PC-3 (cell line): Measurements from ENCODE around the gene METTL27. TPM values are rescaled to one million over a fixed set of nuclear protein-coding genes. Genes with fewer than 3 reads are reported as not detected.
"Not testable (repeated sequence)": the region's sequence is repeated elsewhere in the genome, so short reads cannot be mapped to it uniquely, and the experiment has no call there.

Source experiments
- ATAC-seq: fragments of 200-7000 bp; cut with Tn5 transposase; 2 replicates; pipeline ENCODE4 v1.9.1; 2020; ENCODE audit warnings: mild to moderate bottlenecking, moderate library complexity
- BruUV-seq: library from RNA; stranded (reverse); fragments of 400-500 nt; replicated peaks from 2 replicates; lab custom pipeline; 2021; lab: Mats Ljungman, UMichigan
- CTCF ChIA-PET: fragments of 300-600 bp; sonication (Branson Sonifier 250); formaldehyde crosslinking; loops from one replicate; lab custom pipeline; 2022; ENCODE audit warnings: antibody characterized with exemption; lab: Charles Lee
- POLR2A ChIA-PET: fragments of 300-600 bp; sonication (Branson Sonifier 250); formaldehyde crosslinking; loops from one replicate; lab custom pipeline; 2022; ENCODE audit warnings: antibody characterized with exemption; ENCODE audit not compliant: unreplicated experiment; lab: Charles Lee
- DNase-seq: peaks from one replicate; pipeline ENCODE4 v3.0.0-alpha.2; 2015
- H2AFZ ChIP-seq: fragments of 300-600 bp; sonication (generic); 2 replicates; pipeline ENCODE4 v1.6.0; 2016; ENCODE audit warnings: antibody characterized with exemption, low read length
- H3F3A ChIP-seq: fragments of 300-600 bp; sonication (generic); one replicate; pipeline ENCODE4 v1.6.0; 2017; ENCODE audit warnings: antibody characterized with exemption, low read length, control low read depth, mild to moderate bottlenecking; ENCODE audit not compliant: unreplicated experiment
- H3K27ac ChIP-seq: fragments of 300-600 bp; sonication (generic); 2 replicates; pipeline ENCODE4 v1.5.1; 2016; ENCODE audit warnings: mild to moderate bottlenecking, low read length
- H3K27me3 ChIP-seq: fragments of 300-600 bp; sonication (generic); 2 replicates; pipeline ENCODE4 v1.6.1; 2016; ENCODE audit warnings: low read length, mixed read lengths
- H3K36me3 ChIP-seq: fragments of 300-600 bp; sonication (generic); 2 replicates; pipeline ENCODE4 v1.6.1; 2016; ENCODE audit warnings: low read depth, mixed run types, low read length, mixed read lengths
- H3K4me1 ChIP-seq: fragments of 300-600 bp; sonication (generic); 2 replicates; pipeline ENCODE4 v1.5.1; 2016; ENCODE audit warnings: low read length; ENCODE audit not compliant: insufficient read depth
- H3K4me2 ChIP-seq: fragments of 300-600 bp; sonication (generic); 2 replicates; pipeline ENCODE4 v1.6.0; 2016; ENCODE audit warnings: low read length
- H3K4me3 ChIP-seq: fragments of 300-600 bp; sonication (generic); 2 replicates; pipeline ENCODE4 v1.5.1; 2016; ENCODE audit warnings: mild to moderate bottlenecking, low read length, mixed read lengths
- H3K79me2 ChIP-seq: fragments of 300-600 bp; sonication (generic); 2 replicates; pipeline ENCODE4 v1.6.1; 2017; ENCODE audit warnings: low read length, mixed read lengths
- H3K9ac ChIP-seq: fragments of 300-600 bp; sonication (generic); 2 replicates; pipeline ENCODE4 v1.6.0; 2016; ENCODE audit warnings: mild to moderate bottlenecking, low read length
- H3K9me2 ChIP-seq: fragments of 300-600 bp; sonication (generic); replicated peaks from 2 replicates; pipeline ENCODE4 v1.6.1; 2016; ENCODE audit warnings: mixed run types, low read length, mixed read lengths
- H3K9me3 ChIP-seq: fragments of 300-600 bp; sonication (generic); 2 replicates; pipeline ENCODE4 v1.6.1; 2016; ENCODE audit warnings: low read length, mixed read lengths
- H4K20me1 ChIP-seq: fragments of 300-600 bp; sonication (generic); 2 replicates; pipeline ENCODE4 v1.6.1; 2016; ENCODE audit warnings: low read length, mixed read lengths
- EZH2 ChIP-seq: fragments of 300-600 bp; sonication (generic); IDR thresholded peaks from one replicate; pipeline ENCODE4 v1.6.1; 2017; ENCODE audit warnings: antibody characterized with exemption, mild to moderate bottlenecking, low read length; ENCODE audit not compliant: unreplicated experiment
- EZH2phosphoT487 ChIP-seq: fragments of 300-600 bp; sonication (generic); IDR thresholded peaks from 2 replicates; pipeline ENCODE4 v1.6.1; 2018; ENCODE audit warnings: mild to moderate bottlenecking, antibody characterized with exemption, low read length, borderline replicate concordance
- intact Hi-C: fragments of 100-400 bp; cut with micrococcal nuclease; formaldehyde crosslinking; loops from 2 replicates; pipeline ENCODE4 v1.9.0; 2023
- total RNA-seq: library from RNA; depleted of rRNA; stranded (reverse); fragments of >200 nt; gene quantifications from 2 replicates; pipeline ENCODE4 v1.2.3, GENCODE V29; 2014
- TF ChIP-seq, protein P1 (sequence below): fragments of 300-600 bp; sonication (generic); conservative IDR thresholded peaks from 2 replicates; pipeline ENCODE4 v1.5.1; 2017; ENCODE audit warnings: antibody characterized with exemption, low read depth, mild to moderate bottlenecking, low read length

Gene METTL27
- total RNA-seq, 1 experiment from 2014 or later, result 3.3 TPM

GRCh38 chr7:73802459-73802858 is 39.9 kb downstream of the METTL27 start:
- no peaks in the 10 kb centered on the region for H3F3A ChIP-seq
- intact Hi-C loops, result no loop called here
- DNase-seq (no peak), ATAC-seq (no peak)
- no peaks in the 10 kb centered on the region for H3K9me2 ChIP-seq
- BruUV-seq, result no TSS peak
- ChIA-PET CTCF (no interaction called here), POLR2A (no interaction called here)
- no peaks in the 10 kb centered on the region for H3K36me3 ChIP-seq
- no peak overlapping the region for H3K27ac ChIP-seq
- H3K27me3 ChIP-seq, result no peaks in the 10 kb centered on the region
- no peaks in the 10 kb centered on the region for H3K79me2 ChIP-seq
- H3K9me3 ChIP-seq, result no peaks in the 10 kb centered on the region
- peaks cover 9% of the 10 kb centered on the region for H3K4me1 ChIP-seq
- H3K4me2 ChIP-seq, result no peak overlapping the region
- no peak overlapping the region for H3K9ac ChIP-seq
- H3K4me3 ChIP-seq, result no peak overlapping the region
- H4K20me1 ChIP-seq, result no peaks in the 10 kb centered on the region
- TF ChIP-seq, protein P1, sequence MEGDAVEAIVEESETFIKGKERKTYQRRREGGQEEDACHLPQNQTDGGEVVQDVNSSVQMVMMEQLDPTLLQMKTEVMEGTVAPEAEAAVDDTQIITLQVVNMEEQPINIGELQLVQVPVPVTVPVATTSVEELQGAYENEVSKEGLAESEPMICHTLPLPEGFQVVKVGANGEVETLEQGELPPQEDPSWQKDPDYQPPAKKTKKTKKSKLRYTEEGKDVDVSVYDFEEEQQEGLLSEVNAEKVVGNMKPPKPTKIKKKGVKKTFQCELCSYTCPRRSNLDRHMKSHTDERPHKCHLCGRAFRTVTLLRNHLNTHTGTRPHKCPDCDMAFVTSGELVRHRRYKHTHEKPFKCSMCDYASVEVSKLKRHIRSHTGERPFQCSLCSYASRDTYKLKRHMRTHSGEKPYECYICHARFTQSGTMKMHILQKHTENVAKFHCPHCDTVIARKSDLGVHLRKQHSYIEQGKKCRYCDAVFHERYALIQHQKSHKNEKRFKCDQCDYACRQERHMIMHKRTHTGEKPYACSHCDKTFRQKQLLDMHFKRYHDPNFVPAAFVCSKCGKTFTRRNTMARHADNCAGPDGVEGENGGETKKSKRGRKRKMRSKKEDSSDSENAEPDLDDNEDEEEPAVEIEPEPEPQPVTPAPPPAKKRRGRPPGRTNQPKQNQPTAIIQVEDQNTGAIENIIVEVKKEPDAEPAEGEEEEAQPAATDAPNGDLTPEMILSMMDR, result no peak
- TF ChIP-seq EZH2phosphoT487, result no peak
- TF ChIP-seq EZH2, result no peak
- no peak overlapping the region for H2AFZ ChIP-seq

- H3K27ac ChIP-seq, result no peak overlapping the region
- TF ChIP-seq EZH2phosphoT487 (no peak), EZH2 (no peak)
- TF ChIP-seq, protein P1, result no peak
These were observed 40.7 kb downstream of the METTL27 start for GRCh38 chr7:73801577-73801976.

DNA sequence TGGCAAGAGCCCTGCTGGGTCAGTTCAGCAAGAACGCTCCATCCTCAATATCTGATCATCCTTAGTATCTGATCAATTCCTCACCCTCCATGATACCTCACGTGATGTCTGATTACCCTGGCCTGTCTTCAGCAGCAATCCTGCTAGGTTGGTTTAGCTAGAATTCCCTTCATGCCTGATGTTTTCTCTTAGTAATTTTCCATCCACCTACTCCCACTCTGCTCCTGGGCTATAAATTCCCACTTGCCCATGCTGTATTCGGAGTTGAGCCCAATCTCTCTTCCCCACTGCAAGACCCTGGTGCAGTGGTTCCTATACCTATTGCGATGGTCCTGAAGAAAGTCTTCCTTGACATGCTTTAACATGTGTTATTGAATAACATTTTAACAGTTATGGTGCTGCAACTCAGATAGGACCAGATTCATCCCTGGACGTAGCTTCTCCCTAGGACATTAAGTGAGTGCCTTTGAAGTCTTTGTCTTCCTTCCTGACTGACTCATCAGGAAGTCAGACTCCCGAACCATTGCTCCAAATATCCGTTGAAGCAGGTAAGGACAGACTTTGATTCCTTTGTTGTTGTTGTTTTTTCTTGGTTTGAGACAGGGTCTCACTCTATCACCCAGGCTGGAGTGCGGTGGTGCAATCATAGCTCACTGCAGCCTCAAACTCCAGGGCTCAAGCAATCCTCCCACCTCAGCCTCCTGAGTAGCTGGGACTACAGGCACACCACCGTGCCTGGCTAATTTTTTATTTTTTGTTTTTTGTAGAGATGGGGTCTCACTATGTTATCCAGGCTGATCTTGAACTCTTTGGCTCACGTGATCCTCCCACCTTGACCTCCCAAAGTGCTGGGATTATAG is 42.8 kb downstream of the METTL27 start:
- DNase-seq (peak; percentile 46), ATAC-seq (peak; percentile 95)
- H3K79me2 ChIP-seq, result no peaks in the 10 kb centered on the region
- no TSS peak for BruUV-seq
- no peaks in the 10 kb centered on the region for H3K27me3 ChIP-seq
- H3K9me2 ChIP-seq, result no peaks in the 10 kb centered on the region
- no peaks in the 10 kb centered on the region for H3K9me3 ChIP-seq
- no peak overlapping the region for H3K27ac ChIP-seq
- peaks cover 9% of the 10 kb centered on the region for H3K4me1 ChIP-seq
- CTCF ChIA-PET, result interaction anchor here (0.5 kb wide), 1 partner anchor 20 kb away, joined by 4 read pairs; no protein-coding TSS in a partner anchor
- H2AFZ ChIP-seq, result peak overlapping the region; percentile 54
- H3K4me2 ChIP-seq, result peak overlapping the region; percentile 23
- POLR2A ChIA-PET, result interaction anchor here (0.6 kb wide), 1 partner anchor 8 kb away, joined by 3 read pairs; no protein-coding TSS in a partner anchor
- H3F3A ChIP-seq, result no peaks in the 10 kb centered on the region
- H4K20me1 ChIP-seq, result no peaks in the 10 kb centered on the region
- no peak overlapping the region for H3K4me3 ChIP-seq
- no peaks in the 10 kb centered on the region for H3K36me3 ChIP-seq
- intact Hi-C loops, result no loop called here
- H3K9ac ChIP-seq, result no peak overlapping the region
- TF ChIP-seq EZH2phosphoT487 (no peak), EZH2 (no peak)
- TF ChIP-seq, protein P1, result no peak

More at GRCh38 chr7:73801577-73801976, 40.7 kb downstream of the METTL27 start:
- H3K79me2 ChIP-seq, result no peaks in the 10 kb centered on the region
- no peaks in the 10 kb centered on the region for H3K9me2 ChIP-seq
- H4K20me1 ChIP-seq, result no peaks in the 10 kb centered on the region
- POLR2A ChIA-PET, result no interaction called here
- H3K4me3 ChIP-seq, result no peak overlapping the region
- H3F3A ChIP-seq, result no peaks in the 10 kb centered on the region
- no peak overlapping the region for H3K9ac ChIP-seq
- DNase-seq, result no peak
- H3K36me3 ChIP-seq, result no peaks in the 10 kb centered on the region
- H3K27me3 ChIP-seq, result no peaks in the 10 kb centered on the region
- no peak for ATAC-seq
- intact Hi-C loops, result no loop called here
- peaks cover 9% of the 10 kb centered on the region for H3K4me1 ChIP-seq
- no peaks in the 10 kb centered on the region for H3K9me3 ChIP-seq
- no peak overlapping the region for H3K4me2 ChIP-seq
- BruUV-seq, result no TSS peak
- CTCF ChIA-PET, result no interaction called here
- H2AFZ ChIP-seq, result no peak overlapping the region

DNA sequence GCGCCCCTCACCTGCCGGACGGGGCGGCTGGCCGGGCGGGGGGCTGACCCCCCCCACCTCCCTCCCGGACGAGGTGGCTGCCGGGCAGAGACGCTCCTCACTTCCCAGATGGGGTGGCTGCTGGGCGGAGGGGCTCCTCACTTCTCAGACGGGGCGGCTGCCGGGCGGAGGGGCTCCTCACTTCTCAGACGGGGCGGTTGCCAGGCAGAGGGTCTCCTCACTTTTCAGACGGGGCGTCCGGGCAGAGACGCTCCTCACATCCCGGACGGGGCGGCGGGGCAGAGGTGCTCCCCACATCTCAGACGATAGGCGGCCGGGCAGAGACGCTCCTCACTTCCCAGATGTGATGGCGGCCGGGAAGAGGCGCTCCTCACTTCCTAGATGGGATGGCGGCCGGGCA is 45.1 kb downstream of the METTL27 start:
- CTCF ChIA-PET, H4K20me1 ChIP-seq, H3K27ac ChIP-seq, H3K79me2 ChIP-seq, intact Hi-C loops, H3K9me2 ChIP-seq, H3K4me3 ChIP-seq, H3K4me2 ChIP-seq, BruUV-seq, H3K36me3 ChIP-seq, H3K27me3 ChIP-seq, H3K4me1 ChIP-seq, ATAC-seq, H3K9me3 ChIP-seq, POLR2A ChIA-PET, H2AFZ ChIP-seq, H3F3A ChIP-seq, H3K9ac ChIP-seq, DNase-seq: not testable (repeated sequence)
